ENCODE measurements around the gene TRIP4. TPM values are rescaled to one million over a fixed set of nuclear protein-coding genes. Genes with fewer than 3 reads are reported as not detected.

The TRIP4 gene
- total and polyA plus RNA-seq, 9 of the 15 experiments (the other 6 are each of a cell fraction or from before 2014, with no cell fraction given) = 7.6 to 23.3 (median 16.7) TPM

- TF ChIP-seq JUN (IDR thresholded peaks at IDR 0.05; ENCODE audit: borderline replicate concordance, low read depth, low read length) (peak; percentile 26; the same call in 1 of the 2 replicates), JUN (CRISPR knock-in tag; IDR thresholded peaks at IDR 0.05; ENCODE audit: borderline replicate concordance) (no peak), CREB3L1 (IDR thresholded peaks at IDR 0.05; ENCODE audit: borderline replicate concordance, low read depth) (peak; percentile 21; the same call in 1 of the 2 replicates), HDAC2 (IDR thresholded peaks at IDR 0.05) (peak; percentile 80), ETV1 (tag; conservative IDR thresholded peaks at IDR 0.05; ENCODE audit: low read depth) (peak; percentile 72), ATF1 (CRISPR knock-in tag; IDR thresholded peaks at IDR 0.05) (no peak), ATF1 (tag; IDR thresholded peaks at IDR 0.05) (peak; percentile 82), RBM22 (IDR thresholded peaks at IDR 0.05; ENCODE audit: low read depth, low read length, poor library complexity, severe bottlenecking) (peak; percentile 57), POLR2H (tag; IDR thresholded peaks at IDR 0.05; ENCODE audit: low read depth) (peak; percentile 61), EGR1 (conservative IDR thresholded peaks at IDR 0.05) (peak; percentile 86), RHOXF2B (CRISPR knock-in tag; conservative IDR thresholded peaks at IDR 0.05) (0 out of 2 replicates have a peak, but pooled peaks have one; percentile 55), UBTF (IDR thresholded peaks at IDR 0.05; ENCODE audit: borderline replicate concordance in 1 of 2, low read depth in 2 of 2, low read length in 2 of 2) (0 out of 4 replicates have a peak, but pooled peaks of 1 of the 2 experiments have one; percentile 20), CC2D1A (IDR thresholded peaks at IDR 0.05) (peak; percentile 63), POU5F1 (IDR thresholded peaks at IDR 0.05; ENCODE audit: borderline replicate concordance, low read depth, low read length, partially characterized antibody) (peak; percentile 30), SOX6 (IDR thresholded peaks at IDR 0.05) (peak; percentile 62; the same call in 1 of the 2 replicates), HDGF (IDR thresholded peaks at IDR 0.05) (no peak), LCOR (CRISPR knock-in tag; IDR thresholded peaks at IDR 0.05) (no peak; the same call in 1 of the 2 replicates), HDAC1 (IDR thresholded peaks at IDR 0.05) (peak; percentile 47 to 98; a peak in 2 of 4 replicates), SAP30 (IDR thresholded peaks at IDR 0.05; ENCODE audit: borderline replicate concordance, insufficient read depth, low read depth, low read length, poor library complexity, severe bottlenecking) (peak; percentile 96), ZBTB7A (IDR thresholded peaks at IDR 0.05; ENCODE audit: borderline replicate concordance, control insufficient read depth, low read depth, low read length) (peak; percentile 67; the same call in 1 of the 2 replicates)
- TF ChIP-seq, protein P1, sequence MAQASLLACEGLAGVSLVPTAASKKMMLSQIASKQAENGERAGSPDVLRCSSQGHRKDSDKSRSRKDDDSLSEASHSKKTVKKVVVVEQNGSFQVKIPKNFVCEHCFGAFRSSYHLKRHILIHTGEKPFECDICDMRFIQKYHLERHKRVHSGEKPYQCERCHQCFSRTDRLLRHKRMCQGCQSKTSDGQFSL (CRISPR knock-in tag; IDR thresholded peaks at IDR 0.05) = 0 out of 2 replicates have a peak, but pooled peaks have one; percentile 30
- TF ChIP-seq, protein P1 (tag; IDR thresholded peaks at IDR 0.05) = no peak; a peak in 1 of 4 replicates
Observed at GRCh38 chr15:64355944-64356709, 31.5 kb upstream of the TRIP4 start, which contains the start of gene CSNK1G1 (continued).

All from K562 (cell line).